HEK293 (cell line): ENCODE data around the gene LRRC26.

Experiments
- GLI2 ChIP-seq: fragments of 450-650 bp; formaldehyde crosslinking; IDR thresholded peaks from 2 replicates; pipeline ENCODE4; 2017; ENCODE audit warnings: missing biosample characterization, missing genetic modification characterization, low read depth, borderline replicate concordance
- GLI4 ChIP-seq: fragments of 450-650 bp; formaldehyde crosslinking; IDR thresholded peaks from 2 replicates; pipeline ENCODE4 v1.5.1; 2016; ENCODE audit warnings: missing biosample characterization, missing genetic modification characterization
- PRDM4 ChIP-seq: fragments of 450-650 bp; formaldehyde crosslinking; IDR thresholded peaks from 2 replicates; pipeline ENCODE4 v1.5.1; 2017; ENCODE audit warnings: missing biosample characterization, missing genetic modification characterization
- ZBTB17 ChIP-seq: fragments of 450-650 bp; formaldehyde crosslinking; IDR thresholded peaks from 2 replicates; pipeline ENCODE4 v1.5.1; 2016; ENCODE audit warnings: missing biosample characterization, missing genetic modification characterization
- ZBTB21 ChIP-seq: fragments of 450-650 bp; formaldehyde crosslinking; IDR thresholded peaks from 2 replicates; pipeline ENCODE4 v1.5.1; 2017; ENCODE audit warnings: missing biosample characterization, missing genetic modification characterization
- ZBTB26 ChIP-seq: fragments of 450-650 bp; formaldehyde crosslinking; optimal IDR thresholded peaks from 2 replicates; pipeline ENCODE3; 2016; ENCODE audit warnings: missing biosample characterization, mild to moderate bottlenecking, missing genetic modification characterization
- ZNF148 ChIP-seq: fragments of 450-650 bp; formaldehyde crosslinking; IDR thresholded peaks from 2 replicates; pipeline ENCODE4 v1.5.0; 2017; ENCODE audit warnings: missing biosample characterization, missing genetic modification characterization, borderline replicate concordance
- ZNF214 ChIP-seq: fragments of 450-650 bp; formaldehyde crosslinking; IDR thresholded peaks from 2 replicates; pipeline ENCODE4 v1.5.1; 2017; ENCODE audit warnings: missing biosample characterization, mild to moderate bottlenecking, missing genetic modification characterization, borderline replicate concordance
- ZNF221 ChIP-seq: fragments of 450-650 bp; formaldehyde crosslinking; IDR thresholded peaks from 2 replicates; pipeline ENCODE4 v1.5.1; 2017; ENCODE audit warnings: missing biosample characterization, missing genetic modification characterization, borderline replicate concordance
- ZNF239 ChIP-seq: fragments of 450-650 bp; formaldehyde crosslinking; IDR thresholded peaks from 2 replicates; pipeline ENCODE4 v1.5.1; 2016; ENCODE audit warnings: missing biosample characterization, missing genetic modification characterization
- ZNF266 ChIP-seq: fragments of 450-650 bp; formaldehyde crosslinking; IDR thresholded peaks from 2 replicates; pipeline ENCODE4 v1.5.1; 2016; ENCODE audit warnings: missing biosample characterization, missing genetic modification characterization, low read depth
- ZNF398 ChIP-seq: fragments of 450-650 bp; formaldehyde crosslinking; IDR thresholded peaks from 2 replicates; pipeline ENCODE4 v1.5.1; 2017; ENCODE audit warnings: missing biosample characterization, missing genetic modification characterization
- ZNF529 ChIP-seq: fragments of 450-650 bp; formaldehyde crosslinking; IDR thresholded peaks from 2 replicates; pipeline ENCODE4 v1.5.1; 2017; ENCODE audit warnings: missing genetic modification characterization, missing biosample characterization; ENCODE audit not compliant: insufficient replicate concordance
- ZNF548 ChIP-seq: fragments of 450-650 bp; formaldehyde crosslinking; IDR thresholded peaks from 2 replicates; pipeline ENCODE4 v1.5.1; 2016; ENCODE audit warnings: missing biosample characterization, missing genetic modification characterization
- ZNF645 ChIP-seq: fragments of 450-650 bp; formaldehyde crosslinking; IDR thresholded peaks from 2 replicates; pipeline ENCODE4; 2016; ENCODE audit warnings: missing biosample characterization, missing genetic modification characterization
- ZNF707 ChIP-seq: fragments of 450-650 bp; formaldehyde crosslinking; IDR thresholded peaks from 2 replicates; pipeline ENCODE4 v1.5.1; 2016; ENCODE audit warnings: missing biosample characterization, missing genetic modification characterization
- ZSCAN23 ChIP-seq: fragments of 450-650 bp; formaldehyde crosslinking; IDR thresholded peaks from 2 replicates; pipeline ENCODE4 v1.5.1; 2016; ENCODE audit warnings: missing biosample characterization, missing genetic modification characterization

LRRC26 gene

GRCh38 chr9:137167747-137168572, 1.9 kb downstream of the LRRC26 start (continued):
- TF ChIP-seq ZNF398 (no peak), ZSCAN23 (tag by site-specific recombination) (no peak), ZNF148 (no peak), ZNF221 (tag by site-specific recombination) (no peak), GLI2 (tag by site-specific recombination) (no peak), ZNF266 (tag by site-specific recombination) (no peak), PRDM4 (tag by site-specific recombination) (no peak), ZBTB26 (tag by site-specific recombination) (no peak), ZBTB21 (tag by site-specific recombination) (no peak), ZNF548 (tag by site-specific recombination) (no peak), ZNF239 (tag by site-specific recombination) (no peak), ZNF707 (tag by site-specific recombination) (no peak), ZNF529 (no peak), ZNF214 (tag by site-specific recombination) (no peak), ZNF645 (tag by site-specific recombination) (no peak), GLI4 (tag by site-specific recombination) (no peak), ZBTB17 (tag by site-specific recombination) (no peak)
